ENCODE data around the gene APOBEC3G. TPM values are rescaled to one million over a fixed set of nuclear protein-coding genes. Genes with fewer than 3 reads are reported as not detected.

Gene APOBEC3G
- total RNA-seq, 1 donor from 2014 or later, result 19.2 TPM

- TF ChIP-seq CTCF (IDR thresholded peaks at IDR 0.05), result no peak
- H3K4me1 ChIP-seq, result no peaks in the 10 kb centered on the region
- H3K9me3 ChIP-seq, result no peaks in the 10 kb centered on the region
- H3K4me3 ChIP-seq, result no peak overlapping the region
- no peaks in the 10 kb centered on the region for H3K36me3 ChIP-seq
- ATAC-seq (no peak), DNase-seq (no peak)
- intact Hi-C loops (cut with DNase I), result no loop called here
- H3K27ac ChIP-seq, result no peak overlapping the region
- peaks cover 8% of the 10 kb centered on the region for H3K27me3 ChIP-seq (ENCODE audit: low read depth)
Measured at GRCh38 chr22:39106326-39106725, 29.3 kb downstream of the APOBEC3G start.

GRCh38 chr22:39108487-39108886 lies 31.4 kb downstream of the APOBEC3G start:
- Histone ChIP-seq H3K27me3 (ENCODE audit: low read depth) (peaks cover 14% of the 10 kb centered on the region), H3K36me3 (no peaks in the 10 kb centered on the region), H3K4me3 (no peak overlapping the region), H3K27ac (no peak overlapping the region), H3K4me1 (no peaks in the 10 kb centered on the region), H3K9me3 (no peaks in the 10 kb centered on the region)
- ATAC-seq (no peak), DNase-seq (no peak)
- no peak for TF ChIP-seq CTCF (IDR thresholded peaks at IDR 0.05)
- intact Hi-C loops (cut with DNase I), result no loop called here

GRCh38 chr22:39109361-39109760 lies 32.3 kb downstream of the APOBEC3G start:
- Histone ChIP-seq H3K4me1 (no peaks in the 10 kb centered on the region), H3K27me3 (ENCODE audit: low read depth) (peaks cover 19% of the 10 kb centered on the region), H3K27ac (no peak overlapping the region), H3K9me3 (no peaks in the 10 kb centered on the region), H3K36me3 (no peaks in the 10 kb centered on the region), H3K4me3 (no peak overlapping the region)
- no peak for ATAC-seq
- intact Hi-C loops (cut with DNase I), result no loop called here
- DNase-seq, result no peak
- TF ChIP-seq CTCF (IDR thresholded peaks at IDR 0.05), result no peak

- Histone ChIP-seq H3K4me3 (no peak overlapping the region), H3K9me3 (no peaks in the 10 kb centered on the region), H3K36me3 (no peaks in the 10 kb centered on the region), H3K4me1 (no peaks in the 10 kb centered on the region), H3K27ac (no peak overlapping the region), H3K27me3 (ENCODE audit: low read depth) (peaks cover 19% of the 10 kb centered on the region)
- no peak for ATAC-seq
- no peak for DNase-seq
- TF ChIP-seq CTCF (IDR thresholded peaks at IDR 0.05), result no peak
- intact Hi-C loops (cut with DNase I), result no loop called here
Measured at GRCh38 chr22:39110631-39111561, 33.8 kb downstream of the APOBEC3G start.

- H3K4me3 ChIP-seq, result no peak overlapping the region
- H3K4me1 ChIP-seq, result no peaks in the 10 kb centered on the region
- ATAC-seq, result no peak
- peak; percentile 12 for DNase-seq
- no peaks in the 10 kb centered on the region for H3K36me3 ChIP-seq
- peaks cover 23% of the 10 kb centered on the region for H3K27me3 ChIP-seq (ENCODE audit: low read depth)
- H3K27ac ChIP-seq, result no peak overlapping the region
- intact Hi-C loops (cut with DNase I), result no loop called here
- TF ChIP-seq CTCF (IDR thresholded peaks at IDR 0.05), result no peak
- no peaks in the 10 kb centered on the region for H3K9me3 ChIP-seq
Measured at GRCh38 chr22:39114112-39114511, 37.0 kb downstream of the APOBEC3G start.

Data from lower lobe of right lung (tissue), 2 donors.